ENCODE data around the gene SASH1. TPM values are rescaled to one million over a fixed set of nuclear protein-coding genes. Genes with fewer than 3 reads are reported as not detected.

Gene SASH1
- total RNA-seq, 1 donor: 39.7 TPM

DNA sequence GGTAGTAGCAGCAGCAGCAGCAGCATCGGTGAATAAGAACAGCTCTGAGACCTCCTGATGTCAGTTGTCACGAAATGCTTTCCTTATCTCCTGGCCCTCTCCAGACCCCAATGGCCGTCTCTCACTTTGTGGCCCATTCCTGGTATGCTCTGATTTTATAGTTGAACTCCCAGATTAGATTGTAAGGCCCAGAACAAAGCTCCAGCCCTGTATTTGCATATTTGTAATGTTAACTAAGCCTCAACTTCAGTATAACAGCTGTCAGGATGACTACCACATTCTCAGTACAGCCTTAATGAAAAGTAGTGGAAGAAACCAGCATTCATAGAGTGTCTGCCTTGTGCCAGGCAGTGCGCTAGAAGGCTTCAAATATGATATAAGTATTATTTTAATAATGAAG lies 180.9 kb downstream of the SASH1 start:
- DNase-seq (ENCODE audit: low read depth): peak; percentile 59
- TF ChIP-seq CTCF (IDR thresholded peaks at IDR 0.05; ENCODE audit: insufficient read depth, low read depth, low read length): no peak
- H3K4me3 ChIP-seq (ENCODE audit: low read depth, low read length): no peak overlapping the region

DNA sequence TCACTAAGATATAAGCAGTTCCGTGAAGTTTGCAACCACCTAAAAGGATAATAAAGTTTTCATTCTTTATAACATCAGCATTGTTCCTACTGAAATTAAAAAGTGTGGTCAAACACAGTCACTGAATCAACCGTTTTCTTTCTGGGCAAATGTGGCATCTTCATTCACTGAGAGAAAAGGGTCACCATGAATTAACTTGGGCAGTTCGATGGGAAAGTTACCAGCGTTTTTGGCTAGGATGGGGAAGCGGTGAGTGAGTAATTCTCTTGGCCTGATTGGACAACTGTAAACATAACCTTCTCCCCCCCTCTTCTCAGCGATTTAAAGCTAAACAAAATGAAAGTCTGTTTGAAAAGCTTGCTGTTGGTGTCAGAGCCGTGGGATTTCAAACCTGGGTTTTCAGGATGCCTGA lies 181.8 kb downstream of the SASH1 start:
- peak overlapping the region; percentile 43 for H3K4me3 ChIP-seq (ENCODE audit: low read depth, low read length)
- TF ChIP-seq CTCF (IDR thresholded peaks at IDR 0.05; ENCODE audit: insufficient read depth, low read depth, low read length): no peak
- DNase-seq (ENCODE audit: low read depth): peak; percentile 94

DNA sequence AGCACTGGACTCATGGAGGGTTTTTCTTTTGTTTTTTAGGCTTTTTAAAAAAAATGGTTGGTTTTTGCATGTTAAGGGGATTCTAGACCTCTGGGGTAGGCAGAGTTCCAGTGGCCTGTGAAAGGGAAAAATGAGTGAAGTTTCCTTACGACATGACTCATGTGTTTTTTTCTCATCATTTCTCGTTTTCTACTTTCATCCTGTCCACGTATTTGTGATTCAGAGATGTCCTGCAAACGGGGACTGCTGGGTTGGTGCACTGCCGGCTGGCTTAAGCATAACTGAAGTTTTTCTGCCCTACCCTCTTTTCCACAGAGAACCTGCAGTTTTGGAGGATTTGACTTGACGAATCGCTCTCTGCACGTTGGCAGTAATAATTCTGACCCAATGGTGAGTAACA lies 182.3 kb downstream of the SASH1 start:
- H3K4me3 ChIP-seq (ENCODE audit: low read depth, low read length): peak overlapping the region; percentile 43
- no peak for TF ChIP-seq CTCF (IDR thresholded peaks at IDR 0.05; ENCODE audit: insufficient read depth, low read depth, low read length)
- DNase-seq (ENCODE audit: low read depth): peak; percentile 78

DNA sequence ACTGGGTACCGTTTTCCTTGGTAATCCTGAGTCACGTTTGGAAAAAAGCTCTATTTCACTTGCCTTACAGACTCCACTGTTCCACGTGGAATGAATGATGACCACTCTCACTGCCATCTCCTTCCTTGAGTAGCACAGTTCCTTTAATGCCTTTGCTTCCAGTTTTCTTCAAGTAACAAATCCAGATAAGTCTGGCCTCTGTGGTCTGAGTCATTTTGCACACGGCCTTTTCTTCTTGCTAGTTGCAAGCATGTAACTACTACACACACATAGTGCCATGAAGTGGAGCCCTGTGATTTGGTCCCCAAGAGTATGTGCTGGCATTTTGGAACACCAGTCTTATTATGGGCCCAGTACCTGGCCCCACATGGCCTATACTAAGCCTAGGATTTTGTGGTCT lies 182.8 kb downstream of the SASH1 start:
- H3K4me3 ChIP-seq (ENCODE audit: low read depth, low read length): no peak overlapping the region
- TF ChIP-seq CTCF (IDR thresholded peaks at IDR 0.05; ENCODE audit: insufficient read depth, low read depth, low read length): no peak
- DNase-seq (ENCODE audit: low read depth): peak; percentile 80

DNA sequence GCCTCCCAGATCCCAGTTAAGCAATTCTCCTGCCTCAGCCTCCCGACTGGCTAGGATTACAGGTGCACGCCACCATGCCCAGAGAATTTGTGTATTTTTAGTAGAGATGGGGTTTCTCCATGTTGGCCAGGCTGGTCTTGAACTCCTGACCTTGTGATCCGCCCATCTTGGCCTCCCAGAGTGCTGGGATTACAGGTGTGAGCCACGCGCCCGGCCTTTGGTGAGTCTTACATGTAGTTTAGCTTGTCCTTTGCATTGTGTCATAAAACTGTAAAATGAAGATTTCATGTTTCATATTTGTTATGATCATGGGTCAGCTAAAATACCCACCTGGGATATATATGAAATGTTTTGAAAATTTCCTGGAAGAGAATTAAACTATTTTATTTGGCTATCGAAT lies 183.5 kb downstream of the SASH1 start:
- no peak for TF ChIP-seq CTCF (IDR thresholded peaks at IDR 0.05; ENCODE audit: insufficient read depth, low read depth, low read length)
- no peak for DNase-seq (ENCODE audit: low read depth)
- no peak overlapping the region for H3K4me3 ChIP-seq (ENCODE audit: low read depth, low read length)

- TF ChIP-seq CTCF (IDR thresholded peaks at IDR 0.05; ENCODE audit: insufficient read depth, low read depth, low read length): peak; percentile 48
- H3K4me3 ChIP-seq (ENCODE audit: low read depth, low read length): no peak overlapping the region
- peak; percentile 41 for DNase-seq (ENCODE audit: low read depth)
These were observed 185.7 kb downstream of the SASH1 start for GRCh38 chr6:148528292-148528691.

DNA sequence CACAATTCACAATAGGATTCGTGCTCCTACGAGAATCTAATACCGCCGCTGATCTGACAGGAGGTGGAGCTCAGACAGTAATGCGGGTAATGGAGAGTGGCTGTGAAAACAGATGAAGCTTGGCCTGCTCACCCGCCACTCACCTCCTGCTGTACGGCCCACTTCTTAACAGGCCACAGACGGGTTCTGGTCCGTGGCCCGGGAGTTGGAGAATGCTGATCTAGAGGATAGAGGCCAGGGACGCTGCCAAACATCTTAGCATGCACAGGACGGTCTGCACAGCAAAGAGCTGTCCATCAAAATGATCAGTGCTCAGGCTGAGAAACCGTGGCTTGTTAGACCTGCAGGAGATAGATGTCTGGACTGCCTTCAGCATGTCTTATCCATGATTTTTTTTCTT lies 186.4 kb downstream of the SASH1 start:
- no peak overlapping the region for H3K4me3 ChIP-seq (ENCODE audit: low read depth, low read length)
- no peak for DNase-seq (ENCODE audit: low read depth)
- TF ChIP-seq CTCF (IDR thresholded peaks at IDR 0.05; ENCODE audit: insufficient read depth, low read depth, low read length): no peak
